ENCODE results near the gene CRABP1.

- TF ChIP-seq POLR2A (IDR thresholded peaks at IDR 0.05) = no peak
- TF ChIP-seq, protein P1, sequence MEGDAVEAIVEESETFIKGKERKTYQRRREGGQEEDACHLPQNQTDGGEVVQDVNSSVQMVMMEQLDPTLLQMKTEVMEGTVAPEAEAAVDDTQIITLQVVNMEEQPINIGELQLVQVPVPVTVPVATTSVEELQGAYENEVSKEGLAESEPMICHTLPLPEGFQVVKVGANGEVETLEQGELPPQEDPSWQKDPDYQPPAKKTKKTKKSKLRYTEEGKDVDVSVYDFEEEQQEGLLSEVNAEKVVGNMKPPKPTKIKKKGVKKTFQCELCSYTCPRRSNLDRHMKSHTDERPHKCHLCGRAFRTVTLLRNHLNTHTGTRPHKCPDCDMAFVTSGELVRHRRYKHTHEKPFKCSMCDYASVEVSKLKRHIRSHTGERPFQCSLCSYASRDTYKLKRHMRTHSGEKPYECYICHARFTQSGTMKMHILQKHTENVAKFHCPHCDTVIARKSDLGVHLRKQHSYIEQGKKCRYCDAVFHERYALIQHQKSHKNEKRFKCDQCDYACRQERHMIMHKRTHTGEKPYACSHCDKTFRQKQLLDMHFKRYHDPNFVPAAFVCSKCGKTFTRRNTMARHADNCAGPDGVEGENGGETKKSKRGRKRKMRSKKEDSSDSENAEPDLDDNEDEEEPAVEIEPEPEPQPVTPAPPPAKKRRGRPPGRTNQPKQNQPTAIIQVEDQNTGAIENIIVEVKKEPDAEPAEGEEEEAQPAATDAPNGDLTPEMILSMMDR (IDR thresholded peaks at IDR 0.05) = no peak
Observed at GRCh38 chr15:78301828-78302227, 38.3 kb upstream of the CRABP1 start.

Data from Peyer's patch (tissue), 4 donors.